PFSK-1 (cell line): Measurements from ENCODE around the gene TECR.

Source experiments
- FOXP2 ChIP-seq: optimal IDR thresholded peaks from 2 replicates; pipeline ENCODE3; 2011; ENCODE audit warnings: borderline replicate concordance, control low read depth, inconsistent platforms; ENCODE audit not compliant: insufficient read depth; ENCODE audit errors: extremely low read length, extremely low read depth
- POLR2AphosphoS5 ChIP-seq: IDR thresholded peaks from 2 replicates; pipeline ENCODE4 v1.6.1; 2012; ENCODE audit warnings: low read depth, mild to moderate bottlenecking, control low read depth, low read length, moderate library complexity
- SIN3A ChIP-seq: IDR thresholded peaks from 2 replicates; pipeline ENCODE4 v1.6.1; 2012; ENCODE audit warnings: mild to moderate bottlenecking, low read length, moderate library complexity, borderline replicate concordance; ENCODE audit not compliant: insufficient read depth
- TAF1 ChIP-seq: IDR thresholded peaks from 2 replicates; pipeline ENCODE4 v1.6.1; 2012; ENCODE audit warnings: low read length, control low read depth, borderline replicate concordance; ENCODE audit not compliant: insufficient read depth
- TF ChIP-seq, protein P1 (sequence below), 2 experiments: IDR thresholded peaks; 2 replicates each; pipeline versions ENCODE4 v1.6.1 to v1.8.0; 2011 to 2012; ENCODE audit warnings: low read depth in 2 of 2, low read length in 2 of 2, control low read depth in 1 of 2, inconsistent platforms in 1 of 2, mild to moderate bottlenecking in 1 of 2, moderate library complexity in 1 of 2; ENCODE audit not compliant: insufficient read depth in 1 of 2

- TF ChIP-seq POLR2AphosphoS5 (no peak), SIN3A (no peak), TAF1 (no peak), FOXP2 (no peak)
- TF ChIP-seq, protein P1, sequence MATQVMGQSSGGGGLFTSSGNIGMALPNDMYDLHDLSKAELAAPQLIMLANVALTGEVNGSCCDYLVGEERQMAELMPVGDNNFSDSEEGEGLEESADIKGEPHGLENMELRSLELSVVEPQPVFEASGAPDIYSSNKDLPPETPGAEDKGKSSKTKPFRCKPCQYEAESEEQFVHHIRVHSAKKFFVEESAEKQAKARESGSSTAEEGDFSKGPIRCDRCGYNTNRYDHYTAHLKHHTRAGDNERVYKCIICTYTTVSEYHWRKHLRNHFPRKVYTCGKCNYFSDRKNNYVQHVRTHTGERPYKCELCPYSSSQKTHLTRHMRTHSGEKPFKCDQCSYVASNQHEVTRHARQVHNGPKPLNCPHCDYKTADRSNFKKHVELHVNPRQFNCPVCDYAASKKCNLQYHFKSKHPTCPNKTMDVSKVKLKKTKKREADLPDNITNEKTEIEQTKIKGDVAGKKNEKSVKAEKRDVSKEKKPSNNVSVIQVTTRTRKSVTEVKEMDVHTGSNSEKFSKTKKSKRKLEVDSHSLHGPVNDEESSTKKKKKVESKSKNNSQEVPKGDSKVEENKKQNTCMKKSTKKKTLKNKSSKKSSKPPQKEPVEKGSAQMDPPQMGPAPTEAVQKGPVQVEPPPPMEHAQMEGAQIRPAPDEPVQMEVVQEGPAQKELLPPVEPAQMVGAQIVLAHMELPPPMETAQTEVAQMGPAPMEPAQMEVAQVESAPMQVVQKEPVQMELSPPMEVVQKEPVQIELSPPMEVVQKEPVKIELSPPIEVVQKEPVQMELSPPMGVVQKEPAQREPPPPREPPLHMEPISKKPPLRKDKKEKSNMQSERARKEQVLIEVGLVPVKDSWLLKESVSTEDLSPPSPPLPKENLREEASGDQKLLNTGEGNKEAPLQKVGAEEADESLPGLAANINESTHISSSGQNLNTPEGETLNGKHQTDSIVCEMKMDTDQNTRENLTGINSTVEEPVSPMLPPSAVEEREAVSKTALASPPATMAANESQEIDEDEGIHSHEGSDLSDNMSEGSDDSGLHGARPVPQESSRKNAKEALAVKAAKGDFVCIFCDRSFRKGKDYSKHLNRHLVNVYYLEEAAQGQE (IDR thresholded peaks at IDR 0.05; ENCODE audit: insufficient read depth in 1 of 2, low read depth in 2 of 2, low read length in 2 of 2): no peak
Observed at GRCh38 chr19:14595558-14595957, 66.2 kb downstream of the TECR start.
